Liver (tissue), 9 donors: ENCODE measurements around the gene KRTAP5-1. TPM values are rescaled to one million over a fixed set of nuclear protein-coding genes. Genes with fewer than 3 reads are reported as not detected.

ENCODE experiments used
- DNase-seq: peaks from one replicate; pipeline ENCODE4 v3.0.0-alpha.2; 2017; ENCODE audit warnings: low spot score
- H3K27ac ChIP-seq, 2 donors: one replicate each; pipeline ENCODE4 v1.7.0; 2013; ENCODE audit warnings: inconsistent platforms in 2 of 2, low read length in 2 of 2, control low read depth in 1 of 2, low read depth in 1 of 2, mild to moderate bottlenecking in 1 of 2
- H3K27me3 ChIP-seq, 4 donors: one replicate each; pipeline versions ENCODE4 v1.6.1 to v1.7.0; 2013; ENCODE audit warnings: low read length in 3 of 4, inconsistent platforms in 1 of 4, mild to moderate bottlenecking in 1 of 4, moderate library complexity in 1 of 4; ENCODE audit not compliant: control insufficient read depth in 4 of 4, insufficient read depth in 4 of 4
- H3K36me3 ChIP-seq, 4 donors: one replicate each; pipeline versions ENCODE4 v1.6.1 to v1.7.0; 2013; ENCODE audit warnings: low read length in 3 of 4, mild to moderate bottlenecking in 3 of 4, low read depth in 1 of 4, moderate library complexity in 1 of 4; ENCODE audit not compliant: control insufficient read depth in 4 of 4, insufficient read depth in 3 of 4
- H3K4me1 ChIP-seq, 4 donors: one replicate each; pipeline versions ENCODE4 v1.6.1 to v1.7.0; 2013; ENCODE audit warnings: low read length in 3 of 4, mild to moderate bottlenecking in 3 of 4, moderate library complexity in 1 of 4; ENCODE audit not compliant: control insufficient read depth in 4 of 4, insufficient read depth in 4 of 4
- H3K4me3 ChIP-seq, 3 donors: one replicate each; pipeline versions ENCODE4 v1.6.1 to v1.7.0; 2013; ENCODE audit warnings: low read length in 3 of 3, control low read depth in 1 of 3, low read depth in 1 of 3, mild to moderate bottlenecking in 1 of 3
- H3K9ac ChIP-seq, 2 donors: one replicate each; pipeline ENCODE4 v1.7.0; 2013; ENCODE audit warnings: low read length in 2 of 2, mild to moderate bottlenecking in 2 of 2, moderate library complexity in 2 of 2, control low read depth in 1 of 2, low read depth in 1 of 2
- H3K9me3 ChIP-seq, 4 donors: one replicate each; pipeline versions ENCODE4 v1.6.1 to v1.7.0; 2013; ENCODE audit warnings: low read length in 3 of 4; ENCODE audit not compliant: control insufficient read depth in 4 of 4
- EGR1 ChIP-seq, 2 donors: IDR thresholded peaks; 2 replicates each; pipeline ENCODE4 v1.6.1; 2016 to 2018; ENCODE audit warnings: antibody characterized with exemption in 2 of 2, low read depth in 2 of 2
- FOXA1 ChIP-seq: IDR thresholded peaks from 2 replicates; pipeline ENCODE4 v1.6.1; 2016; ENCODE audit warnings: antibody characterized with exemption
- FOXA2 ChIP-seq: IDR thresholded peaks from 2 replicates; pipeline ENCODE4 v1.6.1; 2016; ENCODE audit warnings: antibody characterized with exemption
- HNF4A ChIP-seq, 2 donors: conservative IDR thresholded peaks; 2 replicates each; pipeline ENCODE4 v1.6.1; 2016; ENCODE audit warnings: antibody characterized with exemption in 2 of 2, mild to moderate bottlenecking in 2 of 2
- HNF4G ChIP-seq: IDR thresholded peaks from 2 replicates; pipeline ENCODE4 v1.6.1; 2016; ENCODE audit warnings: antibody characterized with exemption
- RAD21 ChIP-seq, 2 donors: IDR thresholded peaks; 2 replicates each; pipeline ENCODE4 v1.6.1; 2016; ENCODE audit warnings: antibody characterized with exemption in 2 of 2, mild to moderate bottlenecking in 2 of 2
- RXRA ChIP-seq, 2 donors: IDR thresholded peaks; 2 replicates each; pipeline ENCODE4 v1.6.1; 2017 to 2018; ENCODE audit warnings: antibody characterized with exemption in 2 of 2, mild to moderate bottlenecking in 1 of 2
- SP1 ChIP-seq: IDR thresholded peaks from 2 replicates; pipeline ENCODE4 v1.6.1; 2018; ENCODE audit warnings: antibody characterized with exemption, mild to moderate bottlenecking
- TAF1 ChIP-seq: conservative IDR thresholded peaks from 2 replicates; pipeline ENCODE4 v1.6.1; 2016; ENCODE audit warnings: antibody characterized with exemption, mild to moderate bottlenecking
- ZBTB33 ChIP-seq: IDR thresholded peaks from 2 replicates; pipeline ENCODE4 v1.6.1; 2016; ENCODE audit warnings: antibody characterized with exemption
- WGBS: extraction: QIAGEN DNeasy Blood & Tissue Kit; methylation state at CpG from one replicate; pipeline ENCODE4 v1.1.7; 2013; 5-methylcytosine and 5-hydroxymethylcytosine counted together
- polyA plus RNA-seq, 2 donors: library from polyadenylated mRNA; stranded (reverse) in 1 of 2; unstranded in 1 of 2; fragments of 200-250 nt in 1 of 2; fragments of >200 nt in 1 of 2; fragmentation: Nextera tagmentation in 1 of 2; extraction: Ambion mirVana in 1 of 2; gene quantifications; one replicate each; pipeline versions ENCODE4 v1.2.1 to v1.2.3, GENCODE V29; 2013 to 2015
- total RNA-seq, 2 donors: library from RNA; depleted of rRNA; stranded (reverse); fragments of >200 nt; gene quantifications; one replicate each; pipeline ENCODE4 v1.2.3, GENCODE V29; 2014
- TF ChIP-seq, protein P1 (sequence below): IDR thresholded peaks from 2 replicates; pipeline ENCODE4 v1.6.1; 2016; ENCODE audit warnings: antibody characterized with exemption, mild to moderate bottlenecking
- TF ChIP-seq, protein P2 (sequence below): IDR thresholded peaks from 2 replicates; pipeline ENCODE4 v1.6.1; 2016; ENCODE audit warnings: antibody characterized with exemption
- TF ChIP-seq, protein P3 (sequence below): fragments of 150-350 bp; IDR thresholded peaks from 2 replicates; pipeline ENCODE4 v1.5.1; 2017; ENCODE audit warnings: improper control_type of control experiment, low read depth, low read length; ENCODE audit not compliant: missing input control
- TF ChIP-seq, protein P4 (sequence below): IDR thresholded peaks from 2 replicates; pipeline ENCODE4 v1.6.1; 2016; ENCODE audit warnings: antibody characterized with exemption
- donor health status: healthy.
- donor health status: healthy.
- donor health status: healthy.
- donor health status: healthy.
- donor health status: healthy.

Gene KRTAP5-1
- total and polyA plus RNA-seq, 4 donors = not detected

- H3K9me3 ChIP-seq = no peaks in the 10 kb centered on the region
- H3K9ac ChIP-seq = no peak overlapping the region
- TF ChIP-seq, protein P1, sequence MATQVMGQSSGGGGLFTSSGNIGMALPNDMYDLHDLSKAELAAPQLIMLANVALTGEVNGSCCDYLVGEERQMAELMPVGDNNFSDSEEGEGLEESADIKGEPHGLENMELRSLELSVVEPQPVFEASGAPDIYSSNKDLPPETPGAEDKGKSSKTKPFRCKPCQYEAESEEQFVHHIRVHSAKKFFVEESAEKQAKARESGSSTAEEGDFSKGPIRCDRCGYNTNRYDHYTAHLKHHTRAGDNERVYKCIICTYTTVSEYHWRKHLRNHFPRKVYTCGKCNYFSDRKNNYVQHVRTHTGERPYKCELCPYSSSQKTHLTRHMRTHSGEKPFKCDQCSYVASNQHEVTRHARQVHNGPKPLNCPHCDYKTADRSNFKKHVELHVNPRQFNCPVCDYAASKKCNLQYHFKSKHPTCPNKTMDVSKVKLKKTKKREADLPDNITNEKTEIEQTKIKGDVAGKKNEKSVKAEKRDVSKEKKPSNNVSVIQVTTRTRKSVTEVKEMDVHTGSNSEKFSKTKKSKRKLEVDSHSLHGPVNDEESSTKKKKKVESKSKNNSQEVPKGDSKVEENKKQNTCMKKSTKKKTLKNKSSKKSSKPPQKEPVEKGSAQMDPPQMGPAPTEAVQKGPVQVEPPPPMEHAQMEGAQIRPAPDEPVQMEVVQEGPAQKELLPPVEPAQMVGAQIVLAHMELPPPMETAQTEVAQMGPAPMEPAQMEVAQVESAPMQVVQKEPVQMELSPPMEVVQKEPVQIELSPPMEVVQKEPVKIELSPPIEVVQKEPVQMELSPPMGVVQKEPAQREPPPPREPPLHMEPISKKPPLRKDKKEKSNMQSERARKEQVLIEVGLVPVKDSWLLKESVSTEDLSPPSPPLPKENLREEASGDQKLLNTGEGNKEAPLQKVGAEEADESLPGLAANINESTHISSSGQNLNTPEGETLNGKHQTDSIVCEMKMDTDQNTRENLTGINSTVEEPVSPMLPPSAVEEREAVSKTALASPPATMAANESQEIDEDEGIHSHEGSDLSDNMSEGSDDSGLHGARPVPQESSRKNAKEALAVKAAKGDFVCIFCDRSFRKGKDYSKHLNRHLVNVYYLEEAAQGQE = no peak
- TF ChIP-seq, protein P2, sequence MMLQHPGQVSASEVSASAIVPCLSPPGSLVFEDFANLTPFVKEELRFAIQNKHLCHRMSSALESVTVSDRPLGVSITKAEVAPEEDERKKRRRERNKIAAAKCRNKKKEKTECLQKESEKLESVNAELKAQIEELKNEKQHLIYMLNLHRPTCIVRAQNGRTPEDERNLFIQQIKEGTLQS = no peak
- no peak for TF ChIP-seq FOXA1
- no peak for TF ChIP-seq RXRA (IDR thresholded peaks at IDR 0.05)
- TF ChIP-seq EGR1 (IDR thresholded peaks at IDR 0.05; ENCODE audit: low read depth in 2 of 2) = no peak
- no peak for TF ChIP-seq TAF1
- TF ChIP-seq, protein P3, sequence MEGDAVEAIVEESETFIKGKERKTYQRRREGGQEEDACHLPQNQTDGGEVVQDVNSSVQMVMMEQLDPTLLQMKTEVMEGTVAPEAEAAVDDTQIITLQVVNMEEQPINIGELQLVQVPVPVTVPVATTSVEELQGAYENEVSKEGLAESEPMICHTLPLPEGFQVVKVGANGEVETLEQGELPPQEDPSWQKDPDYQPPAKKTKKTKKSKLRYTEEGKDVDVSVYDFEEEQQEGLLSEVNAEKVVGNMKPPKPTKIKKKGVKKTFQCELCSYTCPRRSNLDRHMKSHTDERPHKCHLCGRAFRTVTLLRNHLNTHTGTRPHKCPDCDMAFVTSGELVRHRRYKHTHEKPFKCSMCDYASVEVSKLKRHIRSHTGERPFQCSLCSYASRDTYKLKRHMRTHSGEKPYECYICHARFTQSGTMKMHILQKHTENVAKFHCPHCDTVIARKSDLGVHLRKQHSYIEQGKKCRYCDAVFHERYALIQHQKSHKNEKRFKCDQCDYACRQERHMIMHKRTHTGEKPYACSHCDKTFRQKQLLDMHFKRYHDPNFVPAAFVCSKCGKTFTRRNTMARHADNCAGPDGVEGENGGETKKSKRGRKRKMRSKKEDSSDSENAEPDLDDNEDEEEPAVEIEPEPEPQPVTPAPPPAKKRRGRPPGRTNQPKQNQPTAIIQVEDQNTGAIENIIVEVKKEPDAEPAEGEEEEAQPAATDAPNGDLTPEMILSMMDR = no peak
- no peak for TF ChIP-seq HNF4G
- no peak for TF ChIP-seq RAD21 (IDR thresholded peaks at IDR 0.05)
- no peaks in the 10 kb centered on the region for H3K36me3 ChIP-seq
- H3K27ac ChIP-seq = no peak overlapping the region
- H3K4me1 ChIP-seq = peaks cover 0 to 6% (median 3%) of the 10 kb centered on the region in 4 donors
- H3K4me3 ChIP-seq = no peak overlapping the region
- no peaks in the 10 kb centered on the region for H3K27me3 ChIP-seq
- no peak for DNase-seq
- 88% methylated on average over 28 of the region's 28 CpGs for WGBS
These were observed 19.7 kb downstream of the KRTAP5-1 start for GRCh38 chr11:1565173-1565903.

DNA sequence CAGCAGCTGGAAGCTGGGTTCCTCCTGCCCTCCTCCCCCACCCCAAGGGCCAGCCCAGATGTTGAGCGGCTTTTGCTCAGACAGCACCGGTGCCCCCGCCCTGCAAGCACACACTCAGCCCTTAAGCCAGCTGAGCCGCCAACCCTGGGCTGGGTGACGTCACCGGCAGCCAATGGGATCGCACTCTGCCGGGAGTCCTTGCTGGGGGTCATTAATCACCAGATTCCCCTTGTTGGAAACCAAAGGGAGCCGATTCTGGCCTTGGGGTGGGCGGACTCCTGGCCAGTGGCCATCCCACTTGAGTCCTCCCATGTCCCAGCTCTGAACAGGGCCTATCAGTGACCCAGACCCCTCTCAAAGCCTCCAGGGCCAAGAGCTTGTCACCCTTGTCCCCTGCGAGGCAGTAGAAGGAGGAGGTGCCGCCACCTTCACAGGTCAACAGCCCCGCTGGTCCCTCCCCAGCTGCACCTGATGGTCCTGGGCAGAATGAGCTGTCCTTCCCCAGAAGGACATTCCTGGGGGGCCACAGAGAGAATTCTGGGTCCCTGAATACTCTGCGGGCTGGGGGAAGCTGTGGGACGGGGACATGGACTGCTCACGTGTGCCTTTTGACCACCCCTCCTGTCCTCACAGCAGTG lies 20.4 kb downstream of the KRTAP5-1 start:
- Histone ChIP-seq H3K36me3 (no peaks in the 10 kb centered on the region), H3K27me3 (no peaks in the 10 kb centered on the region), H3K9ac (no peak overlapping the region), H3K4me3 (no peak overlapping the region), H3K27ac (no peak overlapping the region), H3K4me1 (peaks cover 0 to 9% (median 5%) of the 10 kb centered on the region in 4 donors), H3K9me3 (no peaks in the 10 kb centered on the region)
- 55% methylated on average over 16 of the region's 16 CpGs for WGBS
- DNase-seq = no peak
- TF ChIP-seq HNF4G (no peak), RAD21 (IDR thresholded peaks at IDR 0.05) (no peak), ZBTB33 (no peak), RXRA (IDR thresholded peaks at IDR 0.05) (no peak), FOXA2 (no peak), TAF1 (no peak), EGR1 (IDR thresholded peaks at IDR 0.05; ENCODE audit: low read depth in 2 of 2) (no peak), SP1 (no peak), HNF4A (conservative IDR thresholded peaks at IDR 0.05) (no peak), FOXA1 (no peak)
- TF ChIP-seq, protein P2 = no peak
- TF ChIP-seq, protein P3 = no peak
- TF ChIP-seq, protein P4, sequence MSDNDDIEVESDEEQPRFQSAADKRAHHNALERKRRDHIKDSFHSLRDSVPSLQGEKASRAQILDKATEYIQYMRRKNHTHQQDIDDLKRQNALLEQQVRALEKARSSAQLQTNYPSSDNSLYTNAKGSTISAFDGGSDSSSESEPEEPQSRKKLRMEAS = no peak
- TF ChIP-seq, protein P1 = no peak
